Daoy (cell line): Measurements from ENCODE around the gene GPR151. TPM values are rescaled to one million over a fixed set of nuclear protein-coding genes. Genes with fewer than 3 reads are reported as not detected.
"Not testable (repeated sequence)": the region's sequence is repeated elsewhere in the genome, so short reads cannot be mapped to it uniquely, and the experiment has no call there.

Experiments
- DNase-seq: peaks from one replicate; pipeline ENCODE4 v3.0.0-alpha.2; 2015; ENCODE audit warnings: low read depth
- total RNA-seq: library from RNA; depleted of rRNA; stranded (reverse); fragments of >200 nt; shearing (Covaris generic); gene quantifications from 2 replicates; pipeline ENCODE4 v1.2.3, GENCODE V29; 2014; rRNA removed

GPR151 gene
- total RNA-seq, result not detected in 2 replicates

DNA sequence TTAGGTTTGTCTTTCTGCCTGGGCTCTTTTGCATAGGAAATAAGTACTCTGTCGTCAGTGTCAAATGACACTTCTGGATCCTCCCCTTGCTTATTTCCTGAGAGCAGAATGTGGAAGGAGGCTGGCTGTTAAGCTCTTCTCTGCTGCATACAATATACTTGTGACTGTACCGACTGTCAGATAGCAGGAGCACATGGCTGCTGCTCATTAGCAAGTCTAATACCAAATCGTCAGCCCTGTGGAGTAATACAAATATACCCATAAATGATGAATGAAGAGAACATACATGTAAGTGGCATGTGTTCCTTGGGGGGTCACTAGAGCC, at the start of gene GPR151:
Gene GPR151, minus strand, starts transcription at position 40 of the 325 bp plus-strand sequence. CDS start 77 bp downstream, outside the sequence.
- DNase-seq, result no peak

DNA sequence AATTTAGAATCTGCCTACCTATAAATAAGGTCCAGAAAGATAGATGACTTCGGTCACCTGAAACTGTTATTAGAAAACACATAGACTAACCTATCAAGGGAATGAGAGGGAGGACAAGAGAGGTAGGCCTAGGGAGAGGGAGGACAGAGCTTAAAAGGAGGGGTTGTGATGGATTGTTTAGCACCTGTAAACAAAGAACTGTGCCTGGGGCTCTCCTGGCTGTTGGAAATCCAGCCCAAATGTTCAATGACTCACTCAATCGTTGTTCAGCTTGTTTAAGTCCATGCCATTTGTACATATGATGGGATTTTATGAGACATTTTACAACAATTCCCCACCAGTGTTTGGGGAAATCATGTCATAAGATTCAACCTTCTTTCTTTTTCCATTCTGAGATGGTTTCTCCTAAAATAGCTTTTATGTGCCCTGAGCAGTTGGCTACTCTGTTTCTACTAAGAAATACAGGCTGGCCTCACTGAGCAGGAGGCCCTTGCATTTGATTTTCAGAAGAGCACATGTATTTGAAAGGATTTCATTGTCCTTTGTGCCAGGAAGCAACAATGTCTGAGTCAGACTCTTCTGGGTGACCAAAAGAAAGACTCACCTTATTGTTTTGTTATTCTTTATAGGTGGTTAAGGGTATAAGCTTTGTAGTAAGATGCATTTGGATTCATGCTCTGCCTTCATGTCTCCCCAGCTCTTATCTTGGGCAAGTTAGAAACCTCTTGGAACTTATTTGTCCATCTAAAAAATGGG, 48.2 kb upstream of the GPR151 start:
- no peak for DNase-seq

DNA sequence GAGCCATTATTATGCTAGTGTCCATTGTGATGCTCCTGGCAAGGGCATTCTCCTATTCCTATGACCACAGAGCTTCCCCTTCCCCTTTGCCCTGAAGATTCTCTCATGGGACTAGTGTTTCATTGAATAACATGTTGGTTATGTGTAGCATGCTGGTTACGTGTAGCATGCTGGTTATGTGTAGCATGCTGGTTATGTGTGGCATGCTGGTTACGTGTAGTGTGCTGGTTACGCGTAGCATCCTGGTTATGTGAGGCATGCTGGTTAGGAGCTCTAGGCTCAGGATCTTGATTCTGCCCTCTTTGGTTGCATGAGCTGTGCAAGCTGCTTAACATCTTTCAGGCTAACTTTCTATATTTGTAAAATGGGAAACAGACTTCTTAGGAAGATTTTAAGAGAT, 46.5 kb upstream of the GPR151 start:
- no peak for DNase-seq

DNA sequence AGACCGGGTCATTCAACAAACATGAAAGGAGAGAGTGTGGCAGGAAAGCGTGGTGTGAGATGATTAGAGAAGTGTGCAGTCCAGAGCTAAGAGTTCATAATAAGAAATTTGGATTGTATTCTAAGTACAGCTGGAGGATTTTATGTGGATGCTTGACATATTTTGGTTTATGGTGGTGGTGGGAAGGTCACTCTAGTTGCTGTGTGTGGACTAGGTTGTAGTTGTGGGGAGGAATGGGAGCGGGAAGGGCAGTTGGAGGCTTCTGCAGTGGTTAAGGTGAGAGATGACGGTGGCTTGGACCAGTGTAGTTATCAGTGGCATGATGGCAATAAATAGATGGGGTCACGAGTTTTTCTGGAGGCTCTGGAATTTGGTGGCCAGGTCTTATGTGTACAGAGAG, 45.7 kb upstream of the GPR151 start:
- DNase-seq, result no peak

DNA sequence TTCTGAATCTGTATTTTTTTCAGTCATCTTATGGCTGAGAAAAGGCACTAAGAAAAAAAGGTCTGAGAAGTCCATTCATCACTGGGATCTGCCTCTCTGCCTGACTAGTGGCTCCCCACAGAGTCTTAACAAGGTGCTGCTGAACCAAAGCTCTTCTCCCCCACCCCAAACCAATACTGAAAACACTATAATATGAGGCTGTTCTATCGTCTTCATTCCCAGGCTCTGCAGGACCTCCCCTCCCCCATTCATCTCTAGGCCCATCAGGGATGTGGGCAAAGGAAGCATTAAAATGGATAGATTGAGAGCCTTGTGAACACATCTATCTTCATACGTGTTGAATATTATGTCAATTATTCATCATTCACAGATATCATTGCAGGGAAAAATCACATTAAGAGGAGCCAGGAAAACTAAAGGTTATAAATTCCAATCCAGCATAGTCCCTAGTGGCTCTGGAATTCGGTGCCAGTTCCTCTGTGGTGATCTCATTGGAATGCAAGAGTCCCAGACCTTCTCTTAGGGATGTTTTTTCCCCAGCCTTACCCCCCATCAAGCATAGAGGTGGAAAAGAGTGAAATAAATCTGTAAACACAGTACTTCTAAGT, 44.3 kb upstream of the GPR151 start:
- peak; percentile 56 for DNase-seq

DNA sequence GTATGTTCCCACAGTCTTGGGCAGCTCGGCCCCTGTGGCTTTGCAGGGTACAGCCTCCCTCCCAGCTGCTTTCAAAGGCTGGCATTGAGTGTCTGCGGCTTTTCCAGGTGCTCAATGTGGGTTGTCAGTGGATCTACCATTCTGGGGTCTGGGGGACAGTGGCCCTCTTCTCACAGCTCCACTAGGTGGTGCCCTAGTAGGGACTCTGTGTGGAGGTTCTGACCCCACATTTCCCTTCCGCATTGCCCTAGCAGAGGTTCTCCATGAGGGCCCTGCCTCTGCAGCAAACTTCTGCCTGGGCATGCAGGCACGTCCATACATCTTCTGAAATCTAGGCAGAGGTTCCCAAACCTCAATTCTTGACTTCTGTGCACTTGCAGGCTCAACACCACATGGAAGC, 40.9 kb upstream of the GPR151 start:
- not testable (repeated sequence) for DNase-seq

DNA sequence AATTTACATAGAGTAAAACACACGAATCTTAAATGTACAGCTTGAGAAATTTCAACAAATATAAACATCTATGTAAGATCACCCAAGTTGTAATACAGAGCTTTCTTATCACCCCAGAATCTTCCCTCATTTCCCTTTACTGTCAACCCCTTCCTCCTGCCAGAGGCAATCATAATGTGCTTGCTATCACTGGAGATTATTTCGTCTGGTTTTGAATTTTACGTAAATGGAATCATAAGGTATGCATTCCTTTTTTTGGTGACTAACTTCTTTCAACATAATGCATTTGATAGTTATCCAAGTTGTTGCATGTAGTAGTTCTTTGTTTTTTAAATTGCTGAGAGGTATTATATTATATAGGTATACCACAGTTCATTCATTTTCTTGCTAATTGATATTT, 37.5 kb upstream of the GPR151 start:
- no peak for DNase-seq

DNA sequence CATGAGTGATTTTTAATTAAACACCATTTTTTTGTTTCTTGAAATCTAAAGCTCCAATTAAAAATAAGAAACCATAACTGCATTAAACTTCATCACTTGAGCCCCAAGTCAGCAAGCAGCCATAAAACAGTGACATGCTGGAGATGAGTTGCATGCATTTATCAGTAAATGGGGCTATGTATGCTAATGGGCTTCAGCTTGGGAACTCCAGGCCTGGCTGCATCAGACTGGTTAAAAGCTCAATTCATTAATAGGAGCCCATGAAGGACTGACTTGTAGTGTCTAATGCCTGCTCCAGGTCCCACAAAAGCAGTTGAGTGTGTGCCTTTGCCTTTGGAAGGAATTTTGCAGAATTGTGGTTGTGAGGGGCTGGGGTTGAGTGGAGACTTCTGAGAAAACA, 33.6 kb upstream of the GPR151 start:
- DNase-seq, result no peak

DNA sequence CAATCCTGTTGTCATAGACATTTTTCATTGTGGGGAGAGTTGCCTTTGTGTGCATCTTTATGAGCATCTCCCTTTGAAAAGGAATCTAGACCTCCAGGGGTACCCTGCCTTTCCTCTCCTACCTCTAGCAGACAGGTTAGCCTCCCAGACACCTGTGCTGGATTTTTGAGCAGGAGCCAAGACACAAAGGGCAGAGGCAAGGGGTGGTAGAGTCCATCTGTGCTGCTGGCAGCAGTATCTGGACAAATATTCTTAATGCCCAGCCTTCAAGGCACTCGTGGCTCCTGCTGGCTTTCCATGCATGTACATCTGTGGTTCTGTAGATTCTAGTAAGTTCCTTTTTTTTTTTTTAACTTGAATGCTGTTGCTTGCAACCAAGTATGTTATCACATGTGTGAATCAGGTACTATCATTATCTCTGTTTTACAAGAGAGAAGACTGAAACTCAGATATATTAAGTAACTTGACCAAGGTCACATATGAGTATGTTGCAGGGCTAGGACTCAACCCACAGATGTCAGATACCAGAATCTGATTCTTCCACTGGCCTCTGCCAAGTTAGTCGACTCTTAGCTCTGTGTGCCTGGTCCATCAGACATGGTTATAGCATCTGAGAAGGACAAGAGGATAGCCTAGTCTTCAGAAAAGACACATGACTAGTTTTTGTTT, 32.9 kb upstream of the GPR151 start:
- no peak for DNase-seq

DNA sequence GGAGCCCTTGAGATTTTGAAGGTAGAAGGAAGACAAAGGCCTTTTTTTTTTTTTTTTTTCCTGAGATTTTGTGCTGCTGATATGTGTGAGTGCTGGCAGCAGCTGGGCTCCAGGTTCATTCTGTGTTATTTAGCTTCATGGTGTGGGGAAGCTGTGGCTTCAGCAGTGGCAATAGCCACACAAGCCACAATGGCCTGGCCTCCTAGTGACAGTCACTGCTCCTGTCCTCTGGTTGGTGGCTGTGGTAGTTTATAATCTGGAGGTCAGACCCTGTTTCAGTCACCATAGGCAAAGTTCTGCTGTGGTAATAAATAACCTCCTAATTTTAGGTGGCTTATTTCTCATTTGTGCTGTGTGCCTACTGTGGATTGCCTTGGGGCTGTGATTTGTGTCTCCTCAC, 28.2 kb upstream of the GPR151 start:
- no peak for DNase-seq

DNA sequence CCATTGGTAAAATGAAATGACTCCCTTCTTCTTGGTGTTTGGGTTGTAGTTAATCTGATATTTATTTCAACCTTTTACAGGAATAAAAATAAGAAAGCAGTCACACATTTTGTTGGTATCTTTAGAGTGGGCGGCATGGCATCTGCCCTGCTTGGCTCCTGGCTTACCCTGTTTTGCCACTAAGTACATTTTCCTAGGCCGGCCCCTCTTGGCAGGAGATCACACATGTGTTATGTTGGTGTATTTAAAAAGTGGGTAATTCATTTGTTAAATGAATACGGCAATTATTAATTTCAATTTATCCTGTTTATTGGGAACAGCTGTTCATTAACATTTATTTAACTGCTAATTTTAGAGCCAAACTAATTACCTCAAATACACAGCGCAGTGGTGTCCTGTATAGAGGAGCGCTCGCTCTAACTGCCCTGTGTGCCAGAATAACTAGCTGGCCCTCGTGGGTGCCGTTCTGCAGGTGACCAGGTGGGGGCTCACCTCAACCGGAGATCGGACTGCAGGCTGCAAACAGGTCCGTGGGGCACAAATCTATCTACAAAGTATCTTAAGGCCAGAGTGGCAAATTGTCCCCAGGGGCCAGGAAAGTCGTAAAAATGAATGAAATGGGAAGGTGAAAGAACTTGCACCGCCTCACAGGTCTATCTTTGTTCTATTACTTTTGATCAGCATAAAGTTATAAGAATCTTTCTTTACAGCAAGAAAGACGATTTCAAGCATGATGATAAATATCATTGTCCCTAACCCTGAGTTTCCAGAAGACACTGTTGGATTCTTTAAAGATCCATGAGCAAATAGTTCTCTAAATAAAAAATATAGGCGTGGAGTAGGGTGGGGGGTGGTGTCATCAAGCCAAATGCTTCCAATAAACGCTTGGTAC, 26.2 kb upstream of the GPR151 start:
- DNase-seq, result peak; percentile 78

DNA sequence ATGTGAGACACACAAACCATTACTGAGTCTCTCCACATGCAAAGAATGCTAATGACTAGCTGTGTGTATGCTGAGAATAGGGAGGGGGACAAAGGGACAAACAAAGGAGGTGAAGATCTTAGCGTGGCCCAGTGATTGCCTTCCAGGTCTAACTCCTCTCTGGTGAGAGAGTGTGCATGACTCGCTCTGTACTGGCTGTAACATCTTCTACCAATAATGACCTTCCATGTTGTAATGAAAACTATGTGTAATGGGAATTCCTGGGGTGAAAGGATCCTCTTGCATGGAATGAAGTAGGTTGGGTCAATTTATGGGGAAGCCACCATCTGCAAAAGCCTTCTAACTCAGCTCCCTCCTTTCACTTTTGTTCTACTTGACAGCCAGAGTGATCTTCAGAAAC, 24.4 kb upstream of the GPR151 start:
- no peak for DNase-seq

DNA sequence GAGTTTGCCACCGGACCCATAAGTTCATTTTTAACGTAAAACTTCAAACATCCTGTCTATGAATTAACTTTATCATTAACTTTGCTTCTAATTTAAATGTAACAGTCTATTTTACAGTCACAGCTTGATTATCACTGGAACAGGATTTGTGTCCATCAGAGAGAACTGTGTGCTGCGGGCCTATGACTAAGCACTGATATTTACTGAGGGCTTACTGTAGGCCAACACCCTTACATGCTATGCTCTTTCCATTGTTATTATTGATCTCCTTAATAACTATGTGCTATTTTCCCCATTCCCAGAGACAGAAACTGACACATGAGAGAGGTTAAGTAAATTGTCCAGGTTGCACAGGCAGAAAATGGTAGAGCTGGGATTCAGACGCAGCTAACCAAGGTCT, 24.0 kb upstream of the GPR151 start:
- no peak for DNase-seq

DNA sequence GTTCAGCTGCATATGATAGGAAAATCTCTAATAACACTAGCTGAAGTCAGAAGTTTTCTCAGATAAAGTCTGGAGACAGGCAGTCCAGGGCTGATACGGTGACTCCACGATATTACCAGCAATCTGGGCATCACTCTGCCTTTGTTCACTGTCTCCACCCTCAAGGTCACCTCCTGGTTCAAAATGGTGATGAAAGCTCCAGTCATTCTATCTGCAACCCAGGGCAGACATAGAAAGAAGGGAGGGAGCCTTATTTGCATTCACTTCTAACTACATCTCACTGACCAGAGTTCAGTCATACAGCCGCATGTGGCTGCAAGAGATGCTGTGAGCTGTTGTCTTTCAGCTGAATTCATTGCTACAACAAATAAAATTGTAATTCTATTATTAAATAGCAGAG, 22.4 kb upstream of the GPR151 start:
- DNase-seq, result no peak

DNA sequence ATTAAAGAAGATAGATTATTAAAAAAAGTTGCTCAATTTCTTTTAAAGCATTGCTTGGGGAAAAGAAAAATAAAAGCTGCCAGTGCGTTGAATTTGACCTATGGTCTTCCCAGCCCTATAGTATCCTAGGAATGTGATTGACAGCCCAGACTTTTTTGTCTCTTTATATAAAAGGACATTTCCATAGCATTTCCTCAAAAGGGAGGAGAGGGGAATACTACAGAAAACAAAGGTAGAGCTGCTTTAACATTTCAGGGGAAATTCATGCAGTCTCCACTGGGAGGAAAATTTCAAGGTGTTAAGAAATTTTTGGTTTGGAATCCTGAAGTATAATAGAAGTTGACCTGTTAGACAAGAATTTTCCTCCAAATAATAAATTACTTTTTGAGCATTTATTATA, 17.9 kb upstream of the GPR151 start:
- DNase-seq, result no peak

DNA sequence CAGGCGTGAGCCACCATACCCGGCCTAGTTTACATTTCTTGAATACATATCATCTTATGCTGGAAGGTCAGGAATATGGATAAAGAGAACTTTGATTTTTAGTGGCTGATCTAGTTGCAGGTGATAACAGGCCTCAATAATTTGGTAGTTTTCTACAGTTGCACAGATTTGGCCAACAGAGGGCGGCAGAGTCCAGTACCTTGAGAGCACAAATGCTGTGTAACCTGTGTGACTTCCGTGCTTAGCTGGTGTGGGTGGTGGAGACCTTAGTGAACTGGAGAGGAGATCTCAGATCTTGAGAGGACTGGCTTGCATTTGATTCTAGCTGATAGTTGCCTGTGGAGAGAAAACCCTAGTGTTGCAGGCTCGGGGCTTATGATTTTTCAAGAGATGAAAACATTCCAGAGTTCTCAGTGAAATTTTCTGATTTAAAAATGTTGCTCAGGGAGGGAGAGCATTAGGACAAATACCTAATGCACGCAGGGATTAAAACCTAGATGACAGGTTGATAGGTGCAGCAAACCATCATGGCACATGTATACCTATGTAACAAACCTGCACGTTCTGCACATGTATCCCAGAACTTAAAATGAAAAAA, 17.4 kb upstream of the GPR151 start:
- peak; percentile 76 for DNase-seq

DNA sequence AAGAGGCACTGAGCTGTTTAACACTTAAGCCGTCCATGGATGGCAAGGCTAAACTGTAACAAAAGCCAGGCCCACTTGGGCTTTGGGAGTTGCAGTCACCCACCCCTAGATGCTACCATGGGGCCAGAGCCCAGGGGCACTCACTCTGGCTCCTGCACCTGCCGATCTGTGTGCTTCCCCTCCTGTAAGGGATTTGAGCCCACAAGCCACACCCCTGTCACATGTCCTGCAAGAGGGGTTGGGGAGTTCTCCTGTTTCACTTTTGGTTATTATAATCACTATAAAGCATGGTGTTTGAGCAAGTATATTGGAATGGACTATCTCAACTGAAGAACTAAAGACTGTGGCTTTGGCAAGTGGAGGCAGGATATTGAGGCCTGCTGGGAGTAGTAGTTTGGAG, 14.0 kb upstream of the GPR151 start:
- DNase-seq, result no peak

DNA sequence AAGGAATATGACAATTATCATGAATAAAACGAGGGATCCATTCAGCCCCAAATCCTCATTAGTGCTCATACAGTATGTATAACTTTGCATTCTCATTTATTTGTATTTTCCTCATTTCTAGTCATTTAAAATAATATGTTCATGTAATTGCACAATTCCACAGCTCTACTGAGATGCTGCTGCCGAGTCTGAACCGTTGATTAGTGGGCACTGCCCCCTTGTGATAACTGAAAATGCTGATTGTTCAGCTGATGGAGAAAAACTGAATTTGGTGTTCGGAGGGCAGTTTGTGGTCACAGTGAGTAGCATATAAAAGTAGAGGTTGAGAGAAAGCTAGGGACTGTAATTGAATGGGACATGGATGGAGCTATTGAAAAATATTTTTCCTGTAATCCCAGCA, 12.2 kb upstream of the GPR151 start:
- DNase-seq, result no peak

DNA sequence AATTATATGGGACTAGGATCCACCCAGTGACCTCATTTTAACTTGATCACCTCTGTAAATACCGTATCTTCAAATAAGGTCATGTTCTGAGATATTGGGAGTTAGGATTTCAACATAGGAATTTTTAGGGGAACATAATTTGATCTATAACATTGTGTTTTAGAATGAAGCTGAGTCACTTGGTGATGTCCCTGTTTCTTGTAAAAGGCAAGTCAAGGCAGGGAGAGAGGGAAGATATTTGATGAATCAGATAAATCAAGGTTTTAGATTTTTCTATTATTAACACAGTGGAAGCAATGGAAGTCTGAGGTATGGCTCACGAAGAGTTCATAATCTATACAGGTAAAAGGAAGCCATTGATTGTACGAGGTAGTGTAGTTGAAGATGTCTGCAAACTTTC, 11.8 kb upstream of the GPR151 start:
- no peak for DNase-seq

DNA sequence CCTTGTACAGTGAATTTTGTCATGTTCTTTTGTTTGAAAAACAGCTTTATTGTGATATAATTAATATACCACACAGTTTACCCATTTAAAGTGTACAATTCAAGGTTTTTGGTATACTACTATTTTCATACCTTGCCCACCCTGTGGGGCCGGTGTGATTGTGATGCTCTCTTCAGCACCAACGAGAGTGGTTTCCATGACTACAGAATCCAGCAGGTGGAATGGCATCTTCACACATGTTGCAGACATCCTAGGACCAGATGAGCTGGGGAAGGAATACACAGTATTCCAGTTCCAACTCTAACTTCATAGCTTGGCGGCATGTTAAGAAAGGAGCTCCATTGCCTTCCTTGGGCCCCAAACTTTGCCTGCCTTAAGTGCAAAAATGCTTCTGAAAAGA, 7.7 kb upstream of the GPR151 start:
- no peak for DNase-seq

DNA sequence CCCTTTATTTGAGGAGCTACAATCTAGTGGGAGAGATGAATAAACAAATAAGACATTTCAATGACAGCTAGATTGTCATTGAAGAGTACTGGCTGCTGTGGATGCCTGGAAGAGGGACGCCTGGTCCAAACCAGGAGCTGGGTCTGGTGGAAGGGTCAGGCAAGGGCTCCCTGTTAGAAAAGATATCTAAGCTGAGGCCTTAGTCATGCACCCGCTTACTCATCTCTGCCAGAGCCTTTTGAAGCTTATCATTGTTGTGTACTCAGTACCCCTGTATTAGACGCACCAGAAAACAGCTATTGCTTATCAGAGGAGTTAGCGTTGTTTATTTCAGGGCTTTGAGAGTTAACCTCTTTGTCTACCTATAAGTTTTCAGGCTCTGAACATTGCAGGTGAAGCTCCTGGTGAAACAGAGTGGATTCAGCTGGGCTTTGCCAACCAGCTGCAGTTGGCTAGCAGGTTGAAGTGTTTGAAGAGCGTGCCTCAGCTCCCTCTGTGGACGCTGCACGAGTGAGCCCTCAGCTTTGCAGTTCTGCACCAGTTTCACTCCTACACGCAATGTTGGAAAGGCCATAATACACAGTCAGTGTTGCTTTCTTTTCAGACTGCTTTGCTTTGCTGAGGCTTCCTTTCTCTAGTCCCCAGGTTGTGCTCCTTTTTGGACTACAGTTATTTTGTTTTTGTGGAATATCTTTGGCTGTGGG, 5.6 kb upstream of the GPR151 start:
- no peak for DNase-seq
